ENCODE results near the gene NPB.

Gene NPB

GRCh38 chr17:81925860-81926450 is 23.9 kb downstream of the NPB start:
- DNase-seq (ENCODE audit: low read depth in 4 of 4, low spot score in 1 of 4): no peak

- DNase-seq (ENCODE audit: low read depth in 4 of 4, low spot score in 1 of 4): peak in 3 of 4 experiments; percentile 45 to 62 (median 55)
Measured at GRCh38 chr17:81926451-81927151, 24.6 kb downstream of the NPB start.

GRCh38 chr17:81927152-81927652 is 25.2 kb downstream of the NPB start:
- DNase-seq (ENCODE audit: low read depth in 4 of 4, low spot score in 1 of 4): no peak

DNA sequence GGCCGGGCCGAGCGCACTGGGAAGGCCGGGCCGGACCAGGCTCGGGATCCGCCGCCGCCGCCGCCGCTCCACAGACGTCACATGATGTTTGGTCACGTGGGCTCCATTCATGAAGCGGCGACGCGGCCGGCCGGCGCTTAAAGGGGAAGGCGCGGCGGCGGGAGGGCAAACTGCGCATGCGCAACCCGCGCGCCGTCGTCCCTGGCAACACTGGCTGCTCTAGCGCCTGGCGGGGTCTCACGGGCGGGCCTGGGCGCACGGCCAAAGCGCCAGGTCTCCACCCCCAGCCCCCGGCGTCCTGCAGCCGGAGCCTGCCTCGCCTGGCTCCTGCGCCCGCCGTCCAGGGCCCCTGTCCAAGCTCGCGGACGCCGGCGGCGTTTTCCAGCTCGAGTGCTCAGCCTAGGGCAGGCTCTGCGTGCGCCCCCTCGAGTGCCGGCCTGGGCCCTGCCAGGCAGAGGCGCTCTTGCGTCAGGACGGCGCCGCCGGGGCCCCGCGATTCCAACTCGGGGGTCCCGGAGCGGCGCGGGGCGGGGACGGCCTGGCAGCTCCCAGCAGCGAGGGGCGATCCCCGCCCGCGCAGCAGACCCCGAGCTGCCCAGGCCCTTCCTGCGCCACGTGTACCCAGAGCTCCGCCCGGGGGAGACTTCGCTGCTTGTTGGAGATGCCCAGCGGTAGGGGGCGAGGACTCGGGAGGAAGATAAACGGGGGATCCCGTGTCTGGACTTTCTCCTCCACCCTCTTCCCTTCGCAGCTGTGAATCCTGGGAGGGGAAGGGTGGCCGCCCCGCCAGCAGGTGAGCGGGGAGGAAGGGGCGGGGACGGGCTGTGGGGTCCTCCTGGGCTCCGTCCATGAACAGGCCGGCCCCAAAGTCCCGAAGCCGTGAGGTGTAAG is 25.9 kb downstream of the NPB start, which contains the start of gene MAFG:
Gene MAFG, minus strand, starts transcription at position 83 of the 891 bp plus-strand sequence. CDS start 4,550 bp downstream, outside the sequence.
- DNase-seq (ENCODE audit: low read depth in 4 of 4, low spot score in 1 of 4): peak; percentile 76 to 85 (median 80)

- no peak for DNase-seq (ENCODE audit: low read depth in 4 of 4, low spot score in 1 of 4)
Measured at GRCh38 chr17:81928544-81929252, 26.7 kb downstream of the NPB start.

DNA sequence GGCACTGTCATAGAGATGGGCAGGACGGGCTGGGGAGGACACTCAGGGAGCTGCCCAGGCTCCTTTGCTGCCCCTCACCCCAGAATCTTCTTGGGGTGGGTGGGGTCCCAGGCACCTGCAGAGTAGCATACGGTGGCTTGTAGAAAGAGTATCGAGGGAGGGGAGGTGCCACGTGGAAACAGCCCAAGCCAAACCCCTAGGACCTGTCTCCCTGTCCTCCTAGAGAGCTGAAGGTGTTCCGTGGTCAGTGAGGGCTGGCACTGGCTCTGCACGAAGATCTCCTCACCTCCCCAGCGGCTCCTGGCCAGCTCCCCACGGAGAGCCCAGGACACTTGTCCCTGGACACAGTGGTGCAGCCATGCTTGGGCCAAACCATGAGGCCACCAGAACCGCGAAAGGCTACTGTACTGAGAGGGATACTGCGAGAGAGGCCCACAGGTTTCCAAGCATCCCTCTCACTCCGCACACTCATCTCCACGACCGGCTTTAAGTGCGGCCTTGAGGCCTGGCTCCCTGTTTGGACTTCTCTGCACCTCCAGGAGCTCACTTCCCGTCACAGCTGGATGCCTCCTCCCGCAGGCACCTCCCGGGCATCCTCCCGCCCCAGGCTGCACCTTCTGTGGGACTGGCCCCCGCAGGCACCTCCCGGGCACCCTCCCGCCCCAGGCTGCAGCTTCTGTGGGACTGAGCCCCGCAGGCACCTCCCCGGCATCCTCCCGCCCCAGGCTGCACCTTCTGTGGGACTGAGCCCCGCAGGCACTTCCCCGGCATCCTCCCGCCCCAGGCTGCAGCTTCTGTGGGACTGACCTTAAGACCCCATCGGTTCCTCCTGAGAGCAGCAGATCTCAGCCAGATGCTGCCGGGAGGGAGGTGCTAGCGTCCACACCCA is 27.5 kb downstream of the NPB start:
- no peak for DNase-seq (ENCODE audit: low read depth in 4 of 4, low spot score in 1 of 4)

DNA sequence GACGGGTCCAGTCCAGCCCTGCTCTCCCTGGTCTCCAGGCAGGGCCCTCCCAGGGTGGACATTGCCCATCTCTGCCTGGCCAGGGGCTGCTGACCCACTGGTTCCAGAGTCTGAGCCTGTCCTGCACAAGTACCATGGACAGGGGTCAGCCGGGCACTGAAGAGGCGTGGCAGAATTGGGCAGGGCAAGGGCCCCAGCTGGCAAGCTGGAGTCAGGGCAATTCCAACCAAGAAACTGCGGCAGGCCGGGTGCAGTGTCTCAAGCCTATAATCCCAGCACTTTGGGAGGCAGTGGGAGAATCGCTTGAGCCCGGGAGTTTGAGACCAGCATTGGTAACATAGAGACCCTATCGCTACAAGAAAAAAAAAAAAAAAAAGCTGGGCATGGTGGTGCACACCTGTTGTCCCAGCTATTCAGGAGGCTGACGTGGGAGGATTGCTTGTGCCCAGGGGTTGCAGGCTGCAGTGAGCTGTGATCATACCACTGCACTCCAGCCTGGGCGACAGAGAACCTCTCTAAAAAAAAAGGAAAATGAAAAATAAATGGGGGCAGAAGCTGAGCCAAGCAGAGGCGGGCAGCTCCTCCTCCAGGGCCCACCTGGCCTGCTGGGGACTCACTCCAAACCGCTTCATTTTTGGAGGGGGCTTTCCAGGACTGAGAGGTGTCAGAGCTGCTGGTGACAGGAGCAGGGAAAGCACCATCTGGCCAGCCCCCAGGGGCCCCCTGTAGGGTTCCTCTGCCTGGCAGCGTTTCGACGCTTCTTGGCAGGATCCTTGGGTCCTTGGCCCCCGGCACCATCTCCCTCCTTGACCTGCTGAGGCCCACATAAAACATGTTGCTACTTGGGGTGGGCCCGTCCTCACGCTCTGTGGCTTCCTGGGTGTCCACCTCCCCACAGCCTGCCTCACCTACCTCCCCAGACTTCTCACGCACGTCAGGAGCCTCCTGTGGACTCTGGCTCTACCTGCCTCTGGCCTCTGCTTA is 28.4 kb downstream of the NPB start:
- DNase-seq (ENCODE audit: low read depth in 4 of 4, low spot score in 1 of 4): no peak

DNA sequence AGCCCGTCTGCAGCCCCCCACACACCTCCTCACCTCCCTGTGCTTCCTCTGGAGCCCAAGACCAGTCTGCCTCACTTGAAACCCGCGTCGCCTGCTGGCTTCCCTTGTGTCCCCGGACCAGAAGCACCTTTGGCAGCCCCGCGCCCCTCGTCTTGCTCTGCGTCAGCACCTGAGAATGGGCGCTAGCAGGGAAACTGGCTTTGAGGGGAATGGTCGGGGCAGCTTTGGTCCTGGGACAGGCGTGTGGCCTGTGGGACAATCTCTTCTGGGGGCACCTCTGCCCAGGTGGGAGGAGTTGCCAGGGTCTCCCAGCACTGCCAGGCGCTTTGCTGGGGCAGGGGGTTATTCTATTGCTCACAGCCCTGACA is 29.1 kb downstream of the NPB start:
- no peak for DNase-seq (ENCODE audit: low read depth in 4 of 4, low spot score in 1 of 4)

DNA sequence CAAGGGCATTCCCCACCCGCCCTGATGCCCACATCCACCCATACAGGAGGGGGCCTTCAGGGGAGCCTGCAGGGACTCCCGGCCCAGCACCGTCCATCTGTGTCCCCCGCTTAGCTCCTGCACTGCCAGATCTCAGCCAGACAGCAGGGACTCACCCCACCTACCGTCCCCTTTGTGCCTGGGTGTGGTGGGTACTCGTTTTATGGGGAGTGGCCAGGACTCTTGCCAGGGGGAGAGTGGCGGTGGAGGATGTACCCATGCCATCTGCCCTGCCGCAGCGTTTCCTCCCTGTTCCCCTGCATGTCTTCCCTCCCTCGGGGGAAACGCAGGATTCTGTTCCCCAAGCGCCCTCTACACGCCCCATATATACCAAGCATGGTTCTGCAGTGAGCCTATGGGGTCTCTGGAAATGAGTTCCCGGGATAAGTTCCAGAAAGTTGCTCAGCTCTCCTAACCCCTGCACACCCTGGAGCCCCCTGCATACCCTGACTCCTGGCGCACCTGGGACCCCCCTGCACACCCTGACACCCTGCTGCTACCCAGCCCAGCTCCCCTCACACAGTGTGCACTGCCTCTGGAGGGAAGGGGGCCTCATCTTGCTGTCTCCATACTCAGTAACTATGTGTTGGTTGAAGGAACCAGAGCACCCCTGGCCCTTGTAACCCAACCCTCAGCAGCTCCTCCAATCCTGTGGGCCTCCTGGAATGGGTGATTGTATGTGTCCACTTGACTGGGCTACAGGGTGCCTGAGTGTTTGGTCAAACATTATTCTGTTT is 29.7 kb downstream of the NPB start:
- no peak for DNase-seq (ENCODE audit: low read depth in 4 of 4, low spot score in 1 of 4)

GRCh38 chr17:81932333-81932983 is 30.4 kb downstream of the NPB start:
- no peak for DNase-seq (ENCODE audit: low read depth in 4 of 4, low spot score in 1 of 4)

- DNase-seq (ENCODE audit: low read depth in 4 of 4, low spot score in 1 of 4): no peak
Measured at GRCh38 chr17:81933178-81933699, 31.2 kb downstream of the NPB start.

DNA sequence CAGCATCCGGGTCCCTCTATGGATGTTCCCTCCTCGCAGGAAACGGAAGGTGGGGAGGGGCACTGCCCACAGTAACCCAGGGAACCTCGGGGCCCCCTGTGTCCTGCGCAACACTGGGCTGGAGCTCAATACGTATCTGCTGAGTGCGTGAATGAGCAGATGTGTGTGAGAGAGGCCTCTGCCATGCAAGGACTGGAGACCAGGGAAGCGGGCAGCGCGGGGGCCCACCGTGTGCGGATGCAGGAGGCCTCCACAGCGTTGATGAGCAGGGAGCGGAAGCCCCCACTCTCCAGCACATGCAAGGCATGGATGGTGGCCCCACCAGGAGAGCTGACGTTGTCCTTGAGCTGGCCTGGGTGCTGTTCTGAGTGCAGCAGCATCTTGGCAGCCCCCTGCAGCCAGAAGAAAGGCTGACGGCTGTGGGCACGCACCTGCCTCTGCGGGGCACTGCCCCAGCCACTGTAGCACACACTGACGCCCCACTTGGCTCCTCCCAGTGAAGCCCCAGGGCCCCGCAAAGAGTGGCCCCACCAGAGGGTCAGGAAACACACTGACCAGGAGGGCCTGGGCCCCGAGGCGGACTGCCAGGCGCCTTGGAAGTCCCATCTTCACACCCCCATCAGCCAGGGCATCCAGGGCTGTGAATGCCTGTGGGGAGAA is 32.2 kb downstream of the NPB start:
- DNase-seq (ENCODE audit: low read depth in 4 of 4, low spot score in 1 of 4): no peak

DNA sequence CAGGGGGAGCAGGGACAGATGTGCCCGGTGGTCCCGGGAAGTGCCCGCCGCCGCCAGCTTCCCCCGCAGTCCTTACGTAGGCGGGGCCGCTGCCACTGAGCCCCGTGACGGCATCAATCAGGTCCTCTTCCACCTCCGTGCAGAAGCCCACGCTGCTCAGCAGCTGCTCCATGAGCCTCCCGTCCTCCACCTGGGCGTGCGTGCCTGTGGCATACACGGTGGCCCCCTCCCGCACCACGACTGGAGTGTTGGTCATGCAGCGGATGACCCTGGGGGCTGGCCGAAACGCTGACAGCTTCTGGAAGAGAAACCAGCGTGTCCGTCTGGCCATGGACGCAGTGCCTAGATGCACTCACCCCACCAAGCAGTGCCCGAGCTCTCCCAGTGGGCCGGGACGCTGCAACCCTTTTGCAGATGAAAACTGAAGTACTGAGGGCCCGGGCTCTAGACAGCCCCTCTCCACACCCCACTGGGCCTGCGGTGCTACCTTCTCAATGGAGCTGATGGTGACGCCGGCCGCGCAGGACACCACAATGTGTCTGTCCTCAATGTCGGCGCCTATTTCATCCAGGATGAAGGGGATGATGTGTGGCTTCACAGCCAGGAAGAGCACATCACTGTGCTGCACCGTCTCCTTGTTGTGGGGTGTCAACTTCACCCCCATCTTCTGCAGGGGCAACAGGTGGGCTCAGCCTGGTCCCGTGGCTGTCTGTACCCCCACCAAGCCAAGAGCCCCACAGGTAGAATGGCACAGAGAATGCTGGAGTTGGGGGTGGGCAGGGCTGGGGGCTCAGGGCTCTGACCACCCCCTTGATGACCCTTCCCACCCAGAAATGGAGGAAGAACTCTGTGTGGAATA is 33.0 kb downstream of the NPB start:
- DNase-seq (ENCODE audit: low read depth in 4 of 4, low spot score in 1 of 4): no peak

GRCh38 chr17:81935709-81936084 is 33.7 kb downstream of the NPB start:
- no peak for DNase-seq (ENCODE audit: low read depth in 4 of 4, low spot score in 1 of 4)

DNA sequence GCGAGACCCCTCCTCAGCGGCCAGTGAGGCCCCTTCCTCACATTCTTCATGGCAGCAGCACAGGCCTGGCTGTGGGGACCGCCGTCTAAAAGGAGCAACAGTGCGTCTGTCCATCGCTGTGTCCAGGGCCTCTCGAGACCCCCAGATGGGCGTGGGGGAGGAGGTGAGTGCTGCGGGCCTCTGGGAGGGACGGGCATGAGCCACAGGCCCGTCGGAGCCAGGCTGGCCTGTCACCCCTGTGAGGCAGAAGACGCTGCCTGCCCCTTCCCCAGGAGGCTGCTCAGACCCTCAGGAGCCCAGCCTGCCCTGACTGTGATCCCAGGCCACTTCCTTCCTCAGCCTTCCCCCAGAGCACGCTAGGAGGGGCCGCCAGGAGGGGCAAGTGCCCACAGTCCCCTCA is 37.2 kb downstream of the NPB start:
- DNase-seq (ENCODE audit: low read depth in 4 of 4, low spot score in 1 of 4): no peak

DNA sequence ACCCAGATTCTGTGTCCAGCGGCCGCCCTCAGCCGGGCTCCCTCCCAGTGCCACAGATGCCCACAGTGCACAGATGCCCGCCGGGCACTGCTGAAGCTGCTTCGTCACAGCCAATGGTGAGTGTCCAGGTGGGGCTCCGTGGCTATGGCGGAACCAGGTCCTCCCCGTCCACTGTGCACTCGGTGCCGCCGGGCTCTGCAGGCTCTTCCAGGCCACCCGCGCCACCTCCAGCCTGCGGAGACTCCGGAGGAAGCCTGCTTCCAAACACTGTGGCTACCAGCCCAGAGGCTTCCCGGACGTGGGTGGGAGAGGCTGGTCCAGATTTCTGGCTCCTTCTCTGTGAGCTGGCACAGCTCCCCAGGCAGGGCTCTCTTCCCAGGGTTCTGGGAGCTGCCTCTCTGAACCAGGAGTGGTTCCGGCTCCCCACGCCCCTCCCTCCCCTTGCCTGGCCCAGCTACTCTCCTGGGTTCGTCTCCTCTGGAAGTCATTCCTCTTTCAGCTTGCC is 37.9 kb downstream of the NPB start:
- no peak for DNase-seq (ENCODE audit: low read depth in 4 of 4, low spot score in 1 of 4)

Measured in stimulated activated CD4-positive, alpha-beta T cell treated with anti-CD3 and anti-CD28 coated beads, Interleukin-1b, Interleukin-23, amount 100 ng/mL, for 24 hours (primary cell).